GM12878 (cell line): ENCODE measurements around the gene PAM. TPM values are rescaled to one million over a fixed set of nuclear protein-coding genes. Genes with fewer than 3 reads are reported as not detected.

Source experiments
- ATAC-seq: fragments of 200-7000 bp; cut with Tn5 transposase; 3 replicates; pipeline ENCODE4 v1.9.1; 2020; ENCODE audit warnings: mild to moderate bottlenecking, moderate library complexity
- BruUV-seq: library from RNA; stranded (reverse); fragments of 400-500 nt; replicated peaks from 2 replicates; lab custom pipeline; 2021; lab: Mats Ljungman, UMichigan
- CTCF ChIA-PET: fragments of 300-600 bp; sonication (Branson Sonifier 250); formaldehyde crosslinking; extraction: SDS; loops from one replicate; lab custom pipeline; 2021; ENCODE audit warnings: inconsistent platforms; lab: Yijun Ruan, JAX
- POLR2A ChIA-PET: fragments of 350-600 bp; formaldehyde crosslinking; extraction: SDS; loops from one replicate; lab custom pipeline; 2021; ENCODE audit warnings: inconsistent platforms; lab: Charles Lee
- RAD21 ChIA-PET: fragments of 300-600 bp; sonication (Branson Sonifier 250); formaldehyde crosslinking; loops from one replicate; lab custom pipeline; 2023; ENCODE audit warnings: antibody characterized with exemption; ENCODE audit not compliant: unreplicated experiment; lab: Charles Lee
- SMC1A ChIA-PET: fragments of 300-600 bp; sonication (Branson Sonifier 250); formaldehyde crosslinking; loops from one replicate; lab custom pipeline; 2023; ENCODE audit not compliant: unreplicated experiment, uncharacterized antibody; lab: Charles Lee
- DNase-seq: peaks from one replicate; pipeline ENCODE4 v3.0.0-alpha.2; 2011; ENCODE audit warnings: low read depth, low spot score
- FAIRE-seq: peaks from 3 replicates; lab custom pipeline; 2011; peaks lifted over from hg19 to GRCh38; lab: Jason Lieb, UNC
- H2AFZ ChIP-seq: 2 replicates; pipeline ENCODE4 v1.6.0; 2011; ENCODE audit warnings: low read depth, low read length, control low read depth; ENCODE audit not compliant: control insufficient read depth
- H3K27ac ChIP-seq: 2 replicates; pipeline ENCODE4 v1.5.1; 2011; ENCODE audit warnings: control low read depth; ENCODE audit not compliant: control insufficient read depth, insufficient read depth
- H3K27me3 ChIP-seq, 2 experiments: replicated peaks in 1 of 2; 2 replicates each; pipeline versions ENCODE4 v1.6.0 to v1.6.1; 2011; ENCODE audit warnings: low read length in 1 of 2; ENCODE audit not compliant: control insufficient read depth in 2 of 2, insufficient read depth in 2 of 2
- H3K36me3 ChIP-seq, 2 experiments: 2 replicates each; pipeline ENCODE4 v1.5.1; 2011; ENCODE audit warnings: low read length in 1 of 2; ENCODE audit not compliant: control insufficient read depth in 2 of 2, insufficient read depth in 2 of 2
- H3K4me1 ChIP-seq: 2 replicates; pipeline ENCODE4 v1.6.1; 2011; ENCODE audit warnings: mild to moderate bottlenecking, low read length, moderate library complexity, mixed read lengths; ENCODE audit not compliant: control insufficient read depth, insufficient read depth
- H3K4me2 ChIP-seq: 2 replicates; pipeline ENCODE4 v1.6.0; 2011; ENCODE audit warnings: control low read depth; ENCODE audit not compliant: control insufficient read depth, insufficient read depth
- H3K4me3 ChIP-seq: fragments of 200-600 bp; sonication (generic); 2 replicates; pipeline ENCODE4 v1.5.1; 2016
- H3K79me2 ChIP-seq: 2 replicates; pipeline ENCODE4 v1.6.0; 2011; ENCODE audit warnings: low read length; ENCODE audit not compliant: control insufficient read depth, insufficient read depth
- H3K9ac ChIP-seq: 2 replicates; pipeline ENCODE4 v1.8.0; 2011; ENCODE audit warnings: low read length, control low read depth, mixed read lengths; ENCODE audit not compliant: control insufficient read depth, insufficient read depth
- H3K9me3 ChIP-seq: replicated peaks from 3 replicates; pipeline ENCODE4 v1.5.1; 2011; ENCODE audit warnings: mild to moderate bottlenecking, low read length; ENCODE audit not compliant: control insufficient read depth, insufficient read depth
- H4K20me1 ChIP-seq: 2 replicates; pipeline ENCODE4 v1.6.0; 2011; ENCODE audit not compliant: control insufficient read depth, insufficient read depth
- CBX5 ChIP-seq: sonication (generic); IDR thresholded peaks from 2 replicates; pipeline ENCODE4 v1.6.1; 2016; ENCODE audit warnings: low read depth, moderate library complexity, mild to moderate bottlenecking, inconsistent platforms
- JUNB ChIP-seq: IDR thresholded peaks from 2 replicates; pipeline ENCODE4 v1.6.1; 2016; ENCODE audit warnings: antibody characterized with exemption, mild to moderate bottlenecking
- MAX ChIP-seq: IDR thresholded peaks from 2 replicates; pipeline ENCODE4 v1.6.1; 2012; ENCODE audit warnings: low read depth, low read length, improper control_type of control experiment
- NR2C2 ChIP-seq: IDR thresholded peaks from 2 replicates; pipeline ENCODE4 v1.6.1; 2011; ENCODE audit warnings: borderline replicate concordance, low read depth; ENCODE audit not compliant: control insufficient read depth, insufficient read length
- SPI1 ChIP-seq: IDR thresholded peaks from 2 replicates; pipeline ENCODE4 v1.6.1; 2011; ENCODE audit warnings: low read depth, mild to moderate bottlenecking, low read length, moderate library complexity, borderline replicate concordance; ENCODE audit not compliant: insufficient read depth
- YBX1 ChIP-seq: fragments of 450-650 bp; IDR thresholded peaks from 2 replicates; pipeline ENCODE4 v1.6.1; 2016; ENCODE audit warnings: antibody characterized with exemption
- WGBS: methylation state at CpG from one replicate; pipeline ENCODE4 v1.1.6; 2016; ENCODE audit warnings: low lambda C conversion rate; ENCODE audit not compliant: insufficient replicate concordance, insufficient coverage; ENCODE audit errors: missing lambda C conversion rate; 5-methylcytosine and 5-hydroxymethylcytosine counted together
- in situ Hi-C: fragments of 300-500 bp; cut with MboI; formaldehyde crosslinking; loops from 9 replicates; pipeline ENCODE4 v1.14.3; 2018; ENCODE audit warnings: mixed read lengths
- intact Hi-C: fragments of 100-400 bp; cut with micrococcal nuclease; formaldehyde crosslinking; loops from one replicate; pipeline ENCODE4 v1.14.2; 2022; ENCODE audit not compliant: unreplicated experiment
- polyA plus RNA-seq, 11 experiments: library from polyadenylated mRNA; depleted of rRNA in 4 of 11; unstranded in 6 of 11; stranded (reverse) in 5 of 11; fragments of >200 nt; fragmentation: Nextera tagmentation in 4 of 11; fragmentation: Illumina TruSeq in 1 of 11; extraction: Ambion mirVana in 4 of 11; extraction: Trizol in 1 of 11; gene quantifications; 1 replicate in 1 of 11; 2 replicates in 10 of 11; pipeline versions ENCODE4 v1.2.1 to v1.2.3, GENCODE V29; 2011 to 2016; ENCODE audit warnings: inconsistent platforms in 2 of 11, missing spikeins in 2 of 11, low read depth in 1 of 11
- total RNA-seq, 4 experiments: library from RNA; depleted of rRNA in 3 of 4; stranded (reverse); fragments of >200 nt in 3 of 4; fragmentation: Illumina TruSeq in 1 of 4; extraction: Trizol in 1 of 4; gene quantifications; 2 replicates each; pipeline versions ENCODE4 v1.2.1 to v1.2.3, GENCODE V29; 2013 to 2021

PAM gene
- total and polyA plus RNA-seq, 10 of the 15 experiments (the other 5 are each of a cell fraction or from before 2014, with no cell fraction given), result 5.5 to 72.5 (median 15.4) TPM

GRCh38 chr5:103033696-103034095 lies 278.6 kb downstream of the PAM start:
- Histone ChIP-seq H3K4me2 (no peak overlapping the region), H4K20me1 (no peaks in the 10 kb centered on the region), H3K4me3 (no peak overlapping the region), H3K79me2 (no peaks in the 10 kb centered on the region), H3K27me3 (no peaks in the 10 kb centered on the region), H2AFZ (no peak overlapping the region), H3K9me3 (no peaks in the 10 kb centered on the region; the same call in 2 of the 3 replicates), H3K36me3 (no peaks in the 10 kb centered on the region), H3K27ac (no peak overlapping the region), H3K4me1 (no peaks in the 10 kb centered on the region), H3K9ac (no peak overlapping the region)
- no TSS peak for BruUV-seq
- CTCF ChIA-PET, result interaction anchor here (1.0 to 1.9 kb wide), 2 partner anchors 253 to 351 kb away, joined by 3 to 7 read pairs; no protein-coding TSS in a partner anchor
- in situ Hi-C loops, result loop anchor here (10.0 kb wide), 1 partner anchor 349 kb away; no protein-coding TSS in a partner anchor
- DNase-seq (no peak), ATAC-seq (no peak), FAIRE-seq (no peak)
- SMC1A ChIA-PET, result no interaction called here
- 66% methylated on average over 6 of the region's 6 CpGs for WGBS
- RAD21 ChIA-PET, result no interaction called here
- intact Hi-C loops, result loop anchor here (10.0 kb wide), 1 partner anchor 441 kb away; no protein-coding TSS in a partner anchor
- POLR2A ChIA-PET, result no interaction called here
- TF ChIP-seq YBX1 (no peak), MAX (no peak), NR2C2 (no peak), SPI1 (no peak), JUNB (no peak), CBX5 (no peak)
